GM12873 (cell line): ENCODE data around the gene BICD1.

ENCODE experiments used
- TF ChIP-seq, protein P1 (sequence below): IDR thresholded peaks from 2 replicates; pipeline ENCODE4 v1.5.1; 2012; ENCODE audit warnings: low read depth, mild to moderate bottlenecking, moderate library complexity, low read length, control low read depth; ENCODE audit not compliant: insufficient read depth; ENCODE audit errors: missing control alignments

The BICD1 gene

DNA sequence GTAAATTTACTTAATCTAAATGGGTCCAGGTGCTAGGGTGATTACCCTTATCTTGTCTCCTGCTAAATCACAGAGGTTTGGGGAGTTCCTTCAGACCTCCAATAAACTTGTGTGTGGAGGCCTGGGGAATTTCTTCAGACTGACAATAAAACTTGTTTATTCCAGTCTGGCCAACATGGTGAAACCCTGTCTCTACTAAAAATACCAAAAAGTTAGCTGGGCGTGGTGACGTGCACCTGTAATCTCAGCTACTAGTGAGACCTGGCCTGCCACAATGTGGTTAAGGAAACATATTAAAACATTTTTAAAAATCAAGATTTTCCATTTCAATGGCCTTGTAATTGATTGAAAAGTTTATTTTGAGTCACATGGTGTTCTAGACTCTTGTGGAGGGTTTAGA is 165.8 kb downstream of the BICD1 start:
- TF ChIP-seq, protein P1, sequence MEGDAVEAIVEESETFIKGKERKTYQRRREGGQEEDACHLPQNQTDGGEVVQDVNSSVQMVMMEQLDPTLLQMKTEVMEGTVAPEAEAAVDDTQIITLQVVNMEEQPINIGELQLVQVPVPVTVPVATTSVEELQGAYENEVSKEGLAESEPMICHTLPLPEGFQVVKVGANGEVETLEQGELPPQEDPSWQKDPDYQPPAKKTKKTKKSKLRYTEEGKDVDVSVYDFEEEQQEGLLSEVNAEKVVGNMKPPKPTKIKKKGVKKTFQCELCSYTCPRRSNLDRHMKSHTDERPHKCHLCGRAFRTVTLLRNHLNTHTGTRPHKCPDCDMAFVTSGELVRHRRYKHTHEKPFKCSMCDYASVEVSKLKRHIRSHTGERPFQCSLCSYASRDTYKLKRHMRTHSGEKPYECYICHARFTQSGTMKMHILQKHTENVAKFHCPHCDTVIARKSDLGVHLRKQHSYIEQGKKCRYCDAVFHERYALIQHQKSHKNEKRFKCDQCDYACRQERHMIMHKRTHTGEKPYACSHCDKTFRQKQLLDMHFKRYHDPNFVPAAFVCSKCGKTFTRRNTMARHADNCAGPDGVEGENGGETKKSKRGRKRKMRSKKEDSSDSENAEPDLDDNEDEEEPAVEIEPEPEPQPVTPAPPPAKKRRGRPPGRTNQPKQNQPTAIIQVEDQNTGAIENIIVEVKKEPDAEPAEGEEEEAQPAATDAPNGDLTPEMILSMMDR: no peak

DNA sequence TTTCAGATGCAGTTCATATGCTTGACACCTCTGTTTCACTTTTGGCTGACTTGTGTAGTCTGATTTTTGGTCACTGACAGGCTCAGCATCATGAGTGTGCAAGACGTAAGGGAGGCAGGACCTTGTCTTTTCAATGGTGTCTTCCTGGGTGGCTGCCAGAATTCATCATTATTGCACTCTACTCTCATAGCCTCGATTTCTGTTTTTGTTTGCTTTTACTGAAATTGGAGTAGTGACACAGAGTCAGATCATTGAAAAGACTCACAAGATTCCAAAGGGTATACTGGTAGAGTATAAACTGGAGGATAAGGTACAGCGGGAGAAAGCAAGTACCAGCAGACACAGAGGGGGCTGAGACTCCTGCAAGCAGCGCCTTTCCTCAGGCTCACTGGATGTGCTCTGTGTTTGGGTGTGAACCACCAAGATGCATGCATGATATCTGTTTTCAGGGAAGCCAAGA is 166.4 kb downstream of the BICD1 start:
- TF ChIP-seq, protein P1: no peak

GRCh38 chr12:32273712-32274111 is 167.1 kb downstream of the BICD1 start:
- TF ChIP-seq, protein P1: no peak

GRCh38 chr12:32274665-32275064 is 168.0 kb downstream of the BICD1 start:
- TF ChIP-seq, protein P1: no peak

- TF ChIP-seq, protein P1: no peak
These were observed 171.1 kb downstream of the BICD1 start for GRCh38 chr12:32277774-32278173.

- TF ChIP-seq, protein P1: no peak
These were observed 174.5 kb downstream of the BICD1 start for GRCh38 chr12:32281098-32281497.

DNA sequence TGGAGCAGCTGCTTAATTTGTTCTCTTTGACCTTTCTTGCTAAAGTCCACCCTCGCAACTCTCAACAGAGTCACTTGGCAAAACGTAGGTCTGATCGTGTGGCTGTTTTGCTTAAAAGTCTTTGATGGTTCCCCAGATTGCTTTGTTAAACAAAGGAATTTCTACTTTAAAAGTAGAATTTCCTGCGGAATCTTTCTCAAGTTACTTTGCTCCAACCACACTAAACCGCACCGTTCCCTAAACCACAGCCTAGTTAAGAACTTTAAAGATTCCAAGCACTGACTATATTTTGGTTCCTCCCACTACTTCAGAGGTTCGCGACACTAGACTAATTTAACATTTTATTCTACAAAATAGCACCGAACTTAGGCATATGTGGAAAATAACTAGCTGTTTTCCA is 177.9 kb downstream of the BICD1 start:
- TF ChIP-seq, protein P1: no peak
